HEK293 (cell line): ENCODE results near the gene TMSB15A.
A peak's percentile ranks its signal among the peaks of the same experiment; 100 is the strongest.

ENCODE experiments used
- CTCF ChIA-PET: fragments of 350-600 bp; formaldehyde crosslinking; extraction: SDS; loops from one replicate; lab custom pipeline; 2021; ENCODE audit warnings: antibody characterized with exemption; lab: Yijun Ruan, JAX
- POLR2A ChIA-PET: fragments of 300-600 bp; formaldehyde crosslinking; extraction: SDS; loops from one replicate; lab custom pipeline; 2020; ENCODE audit warnings: antibody characterized with exemption, inconsistent platforms; lab: Yijun Ruan, JAX
- H3K27ac ChIP-seq: fragments of 200-500 bp; sonication (Bioruptor generic); 2 replicates; pipeline ENCODE4 v1.5.1; 2014; ENCODE audit warnings: low read depth, low read length, control low read depth, inconsistent platforms; ENCODE audit errors: extremely low read depth
- H3K36me3 ChIP-seq, 2 experiments: fragments of 200-500 bp in 1 of 2; sonication (Bioruptor generic) in 1 of 2; 1 replicate in 1 of 2; 2 replicates in 1 of 2; pipeline ENCODE4 v1.5.1; 2014 to 2017; ENCODE audit warnings: inconsistent platforms in 2 of 2, low read length in 2 of 2; ENCODE audit not compliant: control insufficient read depth in 2 of 2, insufficient read depth in 1 of 2
- H3K4me1 ChIP-seq: fragments of 200-500 bp; sonication (Bioruptor generic); 2 replicates; pipeline ENCODE4 v1.5.1; 2014; ENCODE audit warnings: mild to moderate bottlenecking, low read length, inconsistent platforms; ENCODE audit not compliant: control insufficient read depth, insufficient read depth
- H3K4me3 ChIP-seq: 2 replicates; pipeline ENCODE4 v1.5.1; 2011; ENCODE audit warnings: low read depth, mild to moderate bottlenecking, control low read depth, low read length, moderate library complexity
- H3K9me3 ChIP-seq: fragments of 200-500 bp; sonication (Bioruptor generic); 2 replicates; pipeline ENCODE4 v1.5.1; 2014; ENCODE audit warnings: low read depth, low read length, inconsistent platforms; ENCODE audit not compliant: control insufficient read depth, insufficient read depth
- GFI1B ChIP-seq: fragments of 450-650 bp; formaldehyde crosslinking; IDR thresholded peaks from 2 replicates; pipeline ENCODE4 v1.5.1; 2016; ENCODE audit warnings: missing biosample characterization, missing genetic modification characterization
- GLI4 ChIP-seq: fragments of 450-650 bp; formaldehyde crosslinking; IDR thresholded peaks from 2 replicates; pipeline ENCODE4 v1.5.1; 2016; ENCODE audit warnings: missing biosample characterization, missing genetic modification characterization
- GLIS1 ChIP-seq: fragments of 450-650 bp; formaldehyde crosslinking; IDR thresholded peaks from 2 replicates; pipeline ENCODE4 v1.5.1; 2016; ENCODE audit warnings: missing biosample characterization, missing genetic modification characterization
- GLIS2 ChIP-seq: fragments of 450-650 bp; formaldehyde crosslinking; IDR thresholded peaks from 2 replicates; pipeline ENCODE4 v1.5.1; 2016; ENCODE audit warnings: missing biosample characterization, missing genetic modification characterization
- HOXA7 ChIP-seq: sonication (generic); formaldehyde crosslinking; IDR thresholded peaks from 2 replicates; pipeline ENCODE4 v1.8.1; 2022; ENCODE audit warnings: missing genetic modification reagents, borderline replicate concordance
- KLF8 ChIP-seq: fragments of 450-650 bp; formaldehyde crosslinking; IDR thresholded peaks from 2 replicates; pipeline ENCODE4 v1.5.1; 2016; ENCODE audit warnings: missing biosample characterization, missing genetic modification characterization
- SP3 ChIP-seq: fragments of 450-650 bp; formaldehyde crosslinking; IDR thresholded peaks from 2 replicates; pipeline ENCODE4 v1.5.1; 2016; ENCODE audit warnings: missing biosample characterization, missing genetic modification characterization
- TCF7L2 ChIP-seq: IDR thresholded peaks from 2 replicates; pipeline ENCODE4 v1.6.1; 2011; ENCODE audit warnings: low read depth, mild to moderate bottlenecking, inconsistent platforms, low read length, moderate library complexity, borderline replicate concordance
- ZBTB48 ChIP-seq: fragments of 450-650 bp; formaldehyde crosslinking; IDR thresholded peaks from 2 replicates; pipeline ENCODE4 v1.5.1; 2016; ENCODE audit warnings: missing biosample characterization, missing genetic modification characterization
- ZFP3 ChIP-seq: fragments of 450-650 bp; formaldehyde crosslinking; IDR thresholded peaks from 2 replicates; pipeline ENCODE4 v1.5.1; 2016; ENCODE audit warnings: low read depth, missing biosample characterization, missing genetic modification characterization
- ZNF121 ChIP-seq: fragments of 450-650 bp; formaldehyde crosslinking; IDR thresholded peaks from 2 replicates; pipeline ENCODE4 v1.5.1; 2016; ENCODE audit warnings: missing biosample characterization, missing genetic modification characterization
- ZNF175 ChIP-seq: fragments of 450-650 bp; formaldehyde crosslinking; IDR thresholded peaks from 2 replicates; pipeline ENCODE4 v1.5.1; 2016; ENCODE audit warnings: missing biosample characterization, missing genetic modification characterization
- ZNF211 ChIP-seq: fragments of 450-650 bp; formaldehyde crosslinking; IDR thresholded peaks from 2 replicates; pipeline ENCODE4 v1.5.1; 2016; ENCODE audit warnings: low read depth, missing biosample characterization, missing genetic modification characterization
- ZNF521 ChIP-seq: fragments of 450-650 bp; formaldehyde crosslinking; IDR thresholded peaks from 2 replicates; pipeline ENCODE4 v1.5.1; 2017; ENCODE audit warnings: missing biosample characterization, mild to moderate bottlenecking, missing genetic modification characterization
- ZNF560 ChIP-seq: fragments of 450-650 bp; formaldehyde crosslinking; IDR thresholded peaks from 2 replicates; pipeline ENCODE4 v1.5.1; 2017; ENCODE audit warnings: missing biosample characterization, missing genetic modification characterization, borderline replicate concordance
- ZNF571 ChIP-seq: fragments of 450-650 bp; formaldehyde crosslinking; IDR thresholded peaks from 2 replicates; pipeline ENCODE4 v1.5.0; 2017; ENCODE audit warnings: missing biosample characterization, missing genetic modification characterization
- ZNF596 ChIP-seq: fragments of 450-650 bp; IDR thresholded peaks from 2 replicates; pipeline ENCODE4 v1.5.0; 2018; ENCODE audit warnings: missing biosample characterization, mild to moderate bottlenecking, missing genetic modification characterization, moderate library complexity
- ZNF600 ChIP-seq: fragments of 450-650 bp; formaldehyde crosslinking; IDR thresholded peaks from 2 replicates; pipeline ENCODE4 v1.5.1; 2016; ENCODE audit warnings: missing biosample characterization, missing genetic modification characterization
- ZNF610 ChIP-seq: fragments of 450-650 bp; formaldehyde crosslinking; IDR thresholded peaks from 2 replicates; pipeline ENCODE4 v1.5.1; 2016; ENCODE audit warnings: missing biosample characterization, missing genetic modification characterization, borderline replicate concordance
- ZNF707 ChIP-seq: fragments of 450-650 bp; formaldehyde crosslinking; IDR thresholded peaks from 2 replicates; pipeline ENCODE4 v1.5.1; 2016; ENCODE audit warnings: missing biosample characterization, missing genetic modification characterization
- ZNF768 ChIP-seq: fragments of 450-650 bp; formaldehyde crosslinking; IDR thresholded peaks from 2 replicates; pipeline ENCODE4 v1.5.1; 2018; ENCODE audit warnings: missing biosample characterization, mild to moderate bottlenecking, missing genetic modification characterization
- ZXDB ChIP-seq: fragments of 450-650 bp; formaldehyde crosslinking; IDR thresholded peaks from 2 replicates; pipeline ENCODE4 v1.5.1; 2016; ENCODE audit warnings: missing biosample characterization, missing genetic modification characterization
- TF ChIP-seq, protein P1 (sequence below): fragments of 450-650 bp; formaldehyde crosslinking; IDR thresholded peaks from 2 replicates; pipeline ENCODE4 v1.5.0; 2017; ENCODE audit warnings: missing biosample characterization, missing genetic modification characterization, borderline replicate concordance
- TF ChIP-seq, protein P2 (sequence below): fragments of 450-650 bp; formaldehyde crosslinking; IDR thresholded peaks from 2 replicates; pipeline ENCODE4 v1.5.1; 2016; ENCODE audit warnings: missing biosample characterization, missing genetic modification characterization
- TF ChIP-seq, protein P3 (sequence below): fragments of 450-650 bp; formaldehyde crosslinking; IDR thresholded peaks from 2 replicates; pipeline ENCODE4 v1.5.1; 2016; ENCODE audit warnings: missing biosample characterization, missing genetic modification characterization
- TF ChIP-seq, protein P4 (sequence below): fragments of 450-650 bp; formaldehyde crosslinking; IDR thresholded peaks from 2 replicates; pipeline ENCODE4 v1.5.1; 2016; ENCODE audit warnings: missing biosample characterization, missing genetic modification characterization
- TF ChIP-seq, protein P5 (sequence below): fragments of 450-650 bp; formaldehyde crosslinking; IDR thresholded peaks from 2 replicates; pipeline ENCODE4 v1.5.1; 2017; ENCODE audit warnings: missing biosample characterization, missing genetic modification characterization
- TF ChIP-seq, protein P6 (sequence below): fragments of 450-650 bp; formaldehyde crosslinking; IDR thresholded peaks from 2 replicates; pipeline ENCODE4 v1.5.1; 2016; ENCODE audit warnings: missing biosample characterization, missing genetic modification characterization

The TMSB15A gene

DNA sequence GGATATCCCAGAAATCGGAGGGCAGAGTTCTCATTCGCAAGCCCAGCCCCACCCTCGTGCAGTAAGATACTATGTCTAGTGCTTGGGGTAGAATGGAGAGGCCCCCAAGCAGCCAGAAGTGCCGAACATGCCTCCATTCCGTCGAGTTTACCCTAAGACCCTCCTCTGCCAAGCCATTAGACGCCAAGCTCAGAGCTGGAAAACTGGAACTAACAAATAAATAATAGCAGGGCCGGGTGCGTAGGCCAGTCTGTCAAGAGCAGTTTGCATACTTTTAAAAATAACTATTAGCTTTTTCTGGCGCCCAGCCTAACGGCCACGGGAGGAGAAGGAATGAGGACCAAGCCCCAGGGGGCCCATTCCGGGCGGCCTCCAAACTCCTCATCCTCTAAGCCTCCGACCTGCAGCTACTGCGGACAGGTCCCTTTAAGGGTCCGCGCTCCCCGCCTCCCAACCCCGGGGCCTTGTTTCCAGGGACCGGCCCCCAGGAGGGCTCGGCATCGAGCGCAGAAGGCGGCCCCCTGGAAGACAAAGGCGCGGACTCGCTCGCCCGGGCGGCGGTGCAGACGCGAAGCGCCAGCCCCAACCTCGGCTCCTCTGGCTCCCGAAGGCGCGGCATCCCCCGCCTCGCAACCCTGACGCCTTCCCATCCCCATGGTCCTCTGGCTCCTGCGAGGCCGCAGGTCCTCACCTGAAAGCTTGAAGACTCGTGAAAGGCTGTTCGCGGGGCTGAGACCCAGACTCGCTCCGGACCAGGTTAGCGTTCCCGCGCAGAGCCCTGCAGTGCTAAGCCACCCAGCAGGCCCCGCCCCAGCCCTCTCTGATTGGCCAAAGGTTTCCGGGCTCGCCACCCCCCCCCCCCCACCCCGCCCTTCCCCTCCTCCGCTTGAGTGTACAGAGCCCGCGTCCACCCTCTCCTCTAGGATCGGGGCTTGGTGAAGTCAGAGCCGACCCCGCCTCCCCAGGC, at the start of gene TMSB15A:
Gene TMSB15A, minus strand, starts transcription at position 765 of the 967 bp plus-strand sequence.
- no peaks in the 10 kb centered on the region for H3K4me1 ChIP-seq
- H3K27ac ChIP-seq = no peak within 1 kb of the TSS
- H3K4me3 ChIP-seq = peak within 1 kb of the TSS; percentile 47
- no peaks in the 10 kb centered on the region; the same call in 1 of the 2 replicates for H3K9me3 ChIP-seq
- CTCF ChIA-PET = no interaction called here
- peaks cover 0 to 11% of the 10 kb centered on the region in 2 experiments; a peak in 1 of 3 replicates for H3K36me3 ChIP-seq
- POLR2A ChIA-PET = interaction anchor here (0.8 kb wide), 1 partner anchor 20 kb away, joined by 6 read pairs; no protein-coding TSS in a partner anchor
- TF ChIP-seq ZNF560 (tag by site-specific recombination) (no peak), ZNF175 (tag by site-specific recombination) (no peak), ZNF707 (tag by site-specific recombination) (no peak), GLIS1 (tag by site-specific recombination) (peak; percentile 66), TCF7L2 (no peak), ZNF571 (no peak), ZNF521 (tag by site-specific recombination) (no peak), ZXDB (tag by site-specific recombination) (no peak), SP3 (peak; percentile 38; the same call in 1 of the 2 replicates), GLI4 (tag by site-specific recombination) (no peak), GFI1B (tag by site-specific recombination) (no peak), ZNF600 (tag by site-specific recombination) (peak; percentile 78), ZNF768 (tag by site-specific recombination) (no peak), ZNF610 (tag by site-specific recombination) (no peak), ZNF121 (no peak), KLF8 (tag by site-specific recombination) (no peak), HOXA7 (CRISPR knock-in tag) (no peak), ZNF596 (no peak), ZNF211 (tag by site-specific recombination) (no peak), GLIS2 (tag by site-specific recombination) (peak; percentile 51), ZFP3 (tag by site-specific recombination) (no peak), ZBTB48 (peak; percentile 60)
- TF ChIP-seq, protein P1, sequence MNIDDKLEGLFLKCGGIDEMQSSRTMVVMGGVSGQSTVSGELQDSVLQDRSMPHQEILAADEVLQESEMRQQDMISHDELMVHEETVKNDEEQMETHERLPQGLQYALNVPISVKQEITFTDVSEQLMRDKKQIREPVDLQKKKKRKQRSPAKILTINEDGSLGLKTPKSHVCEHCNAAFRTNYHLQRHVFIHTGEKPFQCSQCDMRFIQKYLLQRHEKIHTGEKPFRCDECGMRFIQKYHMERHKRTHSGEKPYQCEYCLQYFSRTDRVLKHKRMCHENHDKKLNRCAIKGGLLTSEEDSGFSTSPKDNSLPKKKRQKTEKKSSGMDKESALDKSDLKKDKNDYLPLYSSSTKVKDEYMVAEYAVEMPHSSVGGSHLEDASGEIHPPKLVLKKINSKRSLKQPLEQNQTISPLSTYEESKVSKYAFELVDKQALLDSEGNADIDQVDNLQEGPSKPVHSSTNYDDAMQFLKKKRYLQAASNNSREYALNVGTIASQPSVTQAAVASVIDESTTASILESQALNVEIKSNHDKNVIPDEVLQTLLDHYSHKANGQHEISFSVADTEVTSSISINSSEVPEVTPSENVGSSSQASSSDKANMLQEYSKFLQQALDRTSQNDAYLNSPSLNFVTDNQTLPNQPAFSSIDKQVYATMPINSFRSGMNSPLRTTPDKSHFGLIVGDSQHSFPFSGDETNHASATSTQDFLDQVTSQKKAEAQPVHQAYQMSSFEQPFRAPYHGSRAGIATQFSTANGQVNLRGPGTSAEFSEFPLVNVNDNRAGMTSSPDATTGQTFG (tag by site-specific recombination) = no peak
- TF ChIP-seq, protein P2, sequence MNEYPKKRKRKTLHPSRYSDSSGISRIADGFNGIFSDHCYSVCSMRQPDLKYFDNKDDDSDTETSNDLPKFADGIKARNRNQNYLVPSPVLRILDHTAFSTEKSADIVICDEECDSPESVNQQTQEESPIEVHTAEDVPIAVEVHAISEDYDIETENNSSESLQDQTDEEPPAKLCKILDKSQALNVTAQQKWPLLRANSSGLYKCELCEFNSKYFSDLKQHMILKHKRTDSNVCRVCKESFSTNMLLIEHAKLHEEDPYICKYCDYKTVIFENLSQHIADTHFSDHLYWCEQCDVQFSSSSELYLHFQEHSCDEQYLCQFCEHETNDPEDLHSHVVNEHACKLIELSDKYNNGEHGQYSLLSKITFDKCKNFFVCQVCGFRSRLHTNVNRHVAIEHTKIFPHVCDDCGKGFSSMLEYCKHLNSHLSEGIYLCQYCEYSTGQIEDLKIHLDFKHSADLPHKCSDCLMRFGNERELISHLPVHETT (tag by site-specific recombination) = no peak
- TF ChIP-seq, protein P3, sequence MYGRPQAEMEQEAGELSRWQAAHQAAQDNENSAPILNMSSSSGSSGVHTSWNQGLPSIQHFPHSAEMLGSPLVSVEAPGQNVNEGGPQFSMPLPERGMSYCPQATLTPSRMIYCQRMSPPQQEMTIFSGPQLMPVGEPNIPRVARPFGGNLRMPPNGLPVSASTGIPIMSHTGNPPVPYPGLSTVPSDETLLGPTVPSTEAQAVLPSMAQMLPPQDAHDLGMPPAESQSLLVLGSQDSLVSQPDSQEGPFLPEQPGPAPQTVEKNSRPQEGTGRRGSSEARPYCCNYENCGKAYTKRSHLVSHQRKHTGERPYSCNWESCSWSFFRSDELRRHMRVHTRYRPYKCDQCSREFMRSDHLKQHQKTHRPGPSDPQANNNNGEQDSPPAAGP (tag by site-specific recombination) = no peak
- TF ChIP-seq, protein P4, sequence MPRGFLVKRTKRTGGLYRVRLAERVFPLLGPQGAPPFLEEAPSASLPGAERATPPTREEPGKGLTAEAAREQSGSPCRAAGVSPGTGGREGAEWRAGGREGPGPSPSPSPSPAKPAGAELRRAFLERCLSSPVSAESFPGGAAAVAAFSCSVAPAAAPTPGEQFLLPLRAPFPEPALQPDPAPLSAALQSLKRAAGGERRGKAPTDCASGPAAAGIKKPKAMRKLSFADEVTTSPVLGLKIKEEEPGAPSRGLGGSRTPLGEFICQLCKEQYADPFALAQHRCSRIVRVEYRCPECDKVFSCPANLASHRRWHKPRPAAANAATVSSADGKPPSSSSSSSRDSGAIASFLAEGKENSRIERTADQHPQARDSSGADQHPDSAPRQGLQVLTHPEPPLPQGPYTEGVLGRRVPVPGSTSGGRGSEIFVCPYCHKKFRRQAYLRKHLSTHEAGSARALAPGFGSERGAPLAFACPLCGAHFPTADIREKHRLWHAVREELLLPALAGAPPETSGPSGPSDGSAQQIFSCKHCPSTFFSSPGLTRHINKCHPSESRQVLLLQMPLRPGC (tag by site-specific recombination) = no peak
- TF ChIP-seq, protein P5, sequence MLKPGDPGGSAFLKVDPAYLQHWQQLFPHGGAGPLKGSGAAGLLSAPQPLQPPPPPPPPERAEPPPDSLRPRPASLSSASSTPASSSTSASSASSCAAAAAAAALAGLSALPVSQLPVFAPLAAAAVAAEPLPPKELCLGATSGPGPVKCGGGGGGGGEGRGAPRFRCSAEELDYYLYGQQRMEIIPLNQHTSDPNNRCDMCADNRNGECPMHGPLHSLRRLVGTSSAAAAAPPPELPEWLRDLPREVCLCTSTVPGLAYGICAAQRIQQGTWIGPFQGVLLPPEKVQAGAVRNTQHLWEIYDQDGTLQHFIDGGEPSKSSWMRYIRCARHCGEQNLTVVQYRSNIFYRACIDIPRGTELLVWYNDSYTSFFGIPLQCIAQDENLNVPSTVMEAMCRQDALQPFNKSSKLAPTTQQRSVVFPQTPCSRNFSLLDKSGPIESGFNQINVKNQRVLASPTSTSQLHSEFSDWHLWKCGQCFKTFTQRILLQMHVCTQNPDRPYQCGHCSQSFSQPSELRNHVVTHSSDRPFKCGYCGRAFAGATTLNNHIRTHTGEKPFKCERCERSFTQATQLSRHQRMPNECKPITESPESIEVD (tag by site-specific recombination) = no peak
- TF ChIP-seq, protein P6, sequence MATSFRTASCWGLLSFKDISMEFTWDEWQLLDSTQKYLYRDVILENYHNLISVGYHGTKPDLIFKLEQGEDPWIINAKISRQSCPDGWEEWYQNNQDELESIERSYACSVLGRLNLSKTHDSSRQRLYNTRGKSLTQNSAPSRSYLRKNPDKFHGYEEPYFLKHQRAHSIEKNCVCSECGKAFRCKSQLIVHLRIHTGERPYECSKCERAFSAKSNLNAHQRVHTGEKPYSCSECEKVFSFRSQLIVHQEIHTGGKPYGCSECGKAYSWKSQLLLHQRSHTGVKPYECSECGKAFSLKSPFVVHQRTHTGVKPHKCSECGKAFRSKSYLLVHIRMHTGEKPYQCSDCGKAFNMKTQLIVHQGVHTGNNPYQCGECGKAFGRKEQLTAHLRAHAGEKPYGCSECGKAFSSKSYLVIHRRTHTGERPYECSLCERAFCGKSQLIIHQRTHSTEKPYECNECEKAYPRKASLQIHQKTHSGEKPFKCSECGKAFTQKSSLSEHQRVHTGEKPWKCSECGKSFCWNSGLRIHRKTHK (tag by site-specific recombination) = no peak
